Inferior parietal cortex (tissue), 1 donor: ENCODE measurements around the gene SEC14L1.
"Not testable (repeated sequence)": the region's sequence is repeated elsewhere in the genome, so short reads cannot be mapped to it uniquely, and the experiment has no call there.

ENCODE experiments used
- DNase-seq: peaks from one replicate; pipeline ENCODE4 v3.0.0-alpha.2; 2016; ENCODE audit errors: extremely low spot score

The SEC14L1 gene

DNA sequence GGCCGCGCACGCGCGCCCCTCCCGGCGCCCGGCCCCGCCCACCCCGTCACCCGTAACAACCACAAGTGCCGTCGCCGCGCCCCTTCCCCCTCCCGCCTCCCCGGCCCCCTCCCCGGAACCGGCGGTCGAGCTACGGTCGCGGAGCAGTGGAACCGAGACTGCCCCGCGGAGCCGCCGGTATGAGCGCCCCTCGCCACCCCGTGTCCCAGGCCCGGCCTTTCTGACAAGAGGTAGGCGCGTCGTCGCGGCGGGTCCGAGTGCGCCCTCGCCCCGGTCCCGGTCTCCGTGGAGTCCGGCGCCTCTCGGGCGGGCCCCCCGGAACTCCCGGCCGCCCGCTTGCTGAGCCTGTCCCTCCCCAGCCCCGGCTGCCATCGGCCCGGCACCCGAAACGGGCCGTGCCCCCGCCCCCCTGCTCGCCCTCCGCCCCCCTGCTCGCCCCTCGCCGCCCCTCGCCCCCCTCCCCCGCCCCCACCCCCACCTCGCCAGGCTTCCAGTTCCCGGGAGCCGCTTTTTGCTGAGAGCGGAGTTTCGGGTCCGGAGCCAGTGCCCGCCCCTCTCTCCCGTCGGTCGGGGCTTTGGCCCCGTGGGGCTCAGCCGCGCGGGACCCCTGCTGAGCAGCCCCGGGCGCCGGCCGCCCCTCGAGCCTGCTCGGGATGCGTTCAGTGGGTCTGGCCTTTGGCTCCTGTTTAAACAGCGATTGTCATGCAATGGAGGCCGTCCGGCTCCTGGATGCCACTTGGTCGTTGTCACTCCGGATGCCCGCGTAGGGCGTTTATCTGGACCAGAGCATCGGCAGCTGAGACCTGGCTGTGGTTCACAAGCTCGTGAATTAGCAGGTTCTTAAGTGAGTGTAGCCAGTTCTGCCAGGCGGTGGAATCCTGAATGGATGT, at the start of gene SEC14L1:
Gene SEC14L1, plus strand, starts transcription at position 92 of the 890 bp plus-strand sequence. CDS start 2,628 bp downstream, outside the sequence.
- no peak for DNase-seq

DNA sequence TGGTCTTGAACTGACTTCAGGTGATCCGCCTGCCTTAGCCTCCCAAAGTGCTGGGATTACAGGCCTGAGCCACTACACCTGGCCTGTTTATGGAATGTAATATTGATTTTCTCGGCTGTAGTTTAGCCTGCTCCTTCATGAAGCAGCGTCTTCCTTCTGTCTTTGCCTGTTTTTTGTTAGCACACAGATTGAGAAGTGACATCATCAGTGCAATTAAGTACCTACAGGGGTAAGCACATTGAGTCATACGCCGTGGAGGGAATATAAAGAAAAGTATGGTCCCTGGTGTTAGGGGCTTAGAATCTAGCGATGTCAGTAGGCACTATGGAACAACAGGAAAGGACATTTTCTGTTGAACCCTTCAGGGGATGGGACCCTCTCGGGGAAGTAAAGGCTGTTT, 48.7 kb upstream of the SEC14L1 start:
- DNase-seq: no peak

DNA sequence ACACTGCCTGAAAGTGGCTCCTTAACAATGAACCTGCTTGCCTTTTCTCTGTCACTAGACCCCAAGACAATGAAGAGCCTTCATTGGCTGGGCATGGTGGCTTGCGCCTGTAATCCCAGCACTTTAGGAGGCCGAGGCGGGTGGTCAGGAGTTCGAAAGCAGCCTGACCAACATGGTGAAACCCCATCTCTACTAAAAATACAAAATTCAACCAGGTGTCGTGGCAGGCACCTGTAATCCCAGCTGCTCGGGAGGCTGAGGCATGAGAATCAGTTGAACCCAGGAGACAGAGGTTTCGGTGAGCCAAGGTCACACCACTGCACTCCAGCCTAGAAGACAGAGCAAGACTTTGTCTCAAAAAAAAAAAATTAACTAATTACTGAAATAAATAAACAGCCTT, 45.3 kb upstream of the SEC14L1 start:
- DNase-seq: no peak

DNA sequence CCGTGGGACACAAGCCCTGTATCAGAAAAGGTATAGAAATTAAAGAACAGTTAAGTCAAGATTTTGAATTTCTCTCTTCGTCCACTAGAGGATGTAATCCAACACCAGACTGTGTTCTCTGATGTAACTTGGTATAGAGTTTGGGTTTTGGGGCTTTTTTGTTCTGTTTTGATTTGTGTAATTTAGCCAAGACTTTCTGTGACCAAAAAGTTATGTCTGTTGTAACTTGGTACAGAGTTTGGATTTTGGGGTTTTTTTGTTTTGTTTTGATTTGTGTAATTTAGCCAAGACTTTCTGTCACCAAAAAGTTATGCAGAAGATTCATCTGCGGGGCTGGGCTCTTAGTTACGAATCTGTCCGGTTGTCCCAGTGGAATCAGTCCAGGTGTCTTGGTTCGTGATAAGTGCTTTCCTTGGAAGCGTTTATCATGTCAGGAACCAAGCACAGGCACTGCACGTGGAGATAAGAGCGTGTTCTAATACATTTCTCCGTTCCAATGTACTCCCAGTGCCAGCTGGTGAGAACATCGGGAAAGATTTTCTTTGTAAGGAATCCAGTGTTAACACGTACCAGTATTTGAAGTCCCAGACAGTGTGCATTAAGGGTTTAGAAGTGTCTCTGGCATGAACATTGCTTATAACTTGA, 44.1 kb upstream of the SEC14L1 start:
- DNase-seq: peak; percentile 80

DNA sequence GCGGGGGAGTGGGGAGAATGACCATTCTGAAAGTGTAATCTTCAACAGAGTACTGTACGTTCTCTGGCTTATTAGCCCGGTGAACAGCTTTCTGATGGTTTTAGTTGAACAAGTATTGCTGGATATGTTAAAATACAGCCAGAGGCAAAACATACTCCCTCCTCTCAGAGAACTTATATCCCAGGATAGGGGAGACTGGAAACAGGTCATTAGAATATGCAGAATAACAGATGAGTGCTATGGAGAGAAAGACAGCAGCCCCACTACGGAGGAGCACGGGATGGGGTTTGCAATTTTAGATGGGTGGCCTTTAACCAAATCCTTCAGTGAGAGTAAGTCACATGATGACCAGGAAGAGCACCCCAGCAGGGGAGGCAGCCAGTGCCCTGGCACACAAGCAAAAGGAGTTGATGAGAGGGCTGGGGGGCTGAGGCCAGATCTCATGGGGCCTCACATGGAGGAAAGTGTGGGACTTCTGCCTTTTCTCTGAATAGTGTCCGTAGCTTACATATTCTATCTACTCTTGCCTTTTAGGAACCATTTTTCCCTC, 43.1 kb upstream of the SEC14L1 start:
- no peak for DNase-seq

GRCh38 chr17:77098884-77099545, 41.8 kb upstream of the SEC14L1 start:
- peak; percentile 96 for DNase-seq

- DNase-seq: no peak
Observed at GRCh38 chr17:77099997-77100396, 40.8 kb upstream of the SEC14L1 start.

DNA sequence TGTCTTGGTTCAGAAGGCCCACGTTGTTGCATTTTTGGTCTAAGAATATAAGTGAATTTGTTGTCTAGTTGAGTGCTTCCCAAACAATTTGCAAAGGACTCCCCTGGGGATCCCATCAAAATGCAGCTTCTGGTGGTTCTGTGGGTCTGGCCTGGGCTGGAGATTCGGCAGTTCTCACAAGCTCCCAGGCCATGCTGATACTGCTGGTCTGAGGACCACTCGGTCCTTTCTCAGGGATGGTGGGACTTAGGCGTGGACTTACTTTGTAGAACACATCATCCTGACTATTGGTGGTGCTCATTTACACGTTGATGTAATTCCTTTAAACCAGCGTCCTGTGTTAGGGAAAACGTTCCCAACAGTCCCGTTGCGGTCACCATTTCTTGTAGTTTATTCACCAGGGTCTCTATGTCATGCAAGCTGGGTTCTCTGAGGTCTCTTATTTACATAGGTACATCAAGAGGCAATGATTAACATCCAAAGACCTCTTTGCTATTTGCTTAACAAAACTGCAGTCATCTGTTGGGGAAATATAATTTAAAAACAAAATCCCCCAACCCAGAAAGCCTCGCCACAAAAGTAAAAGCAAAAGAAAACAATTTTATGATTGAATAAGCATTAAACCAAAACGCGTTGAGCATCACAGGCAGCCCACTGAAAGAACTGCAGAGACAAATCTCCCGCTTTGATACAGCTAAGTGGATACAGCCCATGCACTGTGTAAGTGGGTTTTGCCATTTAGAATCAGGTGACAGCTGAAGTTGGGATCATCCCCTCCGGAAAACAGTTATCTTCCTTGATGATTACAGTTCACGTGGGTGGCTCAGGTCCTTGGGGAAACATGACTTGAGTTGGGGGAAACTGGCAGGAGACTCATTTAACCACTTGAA, 39.0 kb upstream of the SEC14L1 start:
- DNase-seq: no peak

DNA sequence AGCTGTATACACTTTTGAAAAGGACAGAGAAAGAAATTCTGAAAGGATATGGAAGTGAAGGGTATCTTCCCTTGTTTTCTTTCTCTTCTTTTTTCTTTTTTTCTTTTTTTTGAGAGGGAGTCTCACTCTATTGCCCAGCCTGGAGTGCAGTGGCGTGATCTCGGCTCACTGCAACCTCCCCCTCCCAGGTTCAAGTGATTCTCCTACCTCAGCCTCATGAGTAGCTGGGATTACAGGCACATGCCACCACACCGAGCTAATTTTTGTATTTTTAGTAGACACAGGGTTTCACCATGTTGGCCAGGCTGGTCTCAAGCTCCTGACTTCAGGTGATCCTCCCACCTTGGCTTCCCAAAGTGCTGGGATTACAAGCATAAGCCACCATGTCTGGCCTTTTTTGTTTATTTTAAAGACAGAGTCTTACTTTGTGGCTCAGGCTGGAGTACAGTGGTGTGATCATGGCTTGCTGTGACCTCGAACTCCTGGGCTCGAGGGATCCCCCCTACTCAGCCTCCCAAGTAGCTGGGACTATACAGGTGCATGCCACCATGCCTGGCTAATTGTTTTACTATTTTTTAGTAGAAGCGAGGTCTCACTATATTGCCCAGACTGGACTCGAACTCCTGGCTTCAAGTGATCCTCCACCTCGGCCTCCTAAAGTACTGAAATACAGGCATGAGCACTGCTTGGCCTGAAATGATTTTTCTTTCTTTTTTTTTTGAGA, 38.2 kb upstream of the SEC14L1 start:
- not testable (repeated sequence) for DNase-seq

GRCh38 chr17:77105706-77106105, 35.1 kb upstream of the SEC14L1 start:
- DNase-seq: no peak

DNA sequence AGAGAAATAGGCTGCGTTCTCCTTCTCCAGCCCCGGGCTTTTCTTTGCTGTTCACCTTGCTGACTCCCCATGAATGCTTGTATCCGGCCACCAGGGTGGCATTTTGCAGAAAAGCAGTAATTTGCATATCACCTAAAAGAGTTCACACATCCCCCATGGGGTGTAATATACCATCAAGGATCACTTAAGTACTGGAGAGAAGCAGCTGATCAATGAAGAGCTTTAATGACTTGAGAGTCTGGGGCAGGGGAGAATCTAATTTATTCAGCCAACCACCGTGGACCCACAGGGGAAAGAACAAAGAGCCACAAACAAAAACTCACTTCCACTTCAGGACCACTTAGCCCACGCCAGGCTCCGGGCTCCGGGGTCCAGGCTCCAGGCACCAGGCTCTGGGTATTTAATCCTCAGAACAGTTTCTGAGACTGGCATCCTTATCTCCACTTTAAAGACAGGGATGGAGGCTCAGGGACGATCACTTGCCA, 33.9 kb upstream of the SEC14L1 start:
- DNase-seq: no peak

- DNase-seq: no peak
Observed at GRCh38 chr17:77107506-77108433, 33.0 kb upstream of the SEC14L1 start.

DNA sequence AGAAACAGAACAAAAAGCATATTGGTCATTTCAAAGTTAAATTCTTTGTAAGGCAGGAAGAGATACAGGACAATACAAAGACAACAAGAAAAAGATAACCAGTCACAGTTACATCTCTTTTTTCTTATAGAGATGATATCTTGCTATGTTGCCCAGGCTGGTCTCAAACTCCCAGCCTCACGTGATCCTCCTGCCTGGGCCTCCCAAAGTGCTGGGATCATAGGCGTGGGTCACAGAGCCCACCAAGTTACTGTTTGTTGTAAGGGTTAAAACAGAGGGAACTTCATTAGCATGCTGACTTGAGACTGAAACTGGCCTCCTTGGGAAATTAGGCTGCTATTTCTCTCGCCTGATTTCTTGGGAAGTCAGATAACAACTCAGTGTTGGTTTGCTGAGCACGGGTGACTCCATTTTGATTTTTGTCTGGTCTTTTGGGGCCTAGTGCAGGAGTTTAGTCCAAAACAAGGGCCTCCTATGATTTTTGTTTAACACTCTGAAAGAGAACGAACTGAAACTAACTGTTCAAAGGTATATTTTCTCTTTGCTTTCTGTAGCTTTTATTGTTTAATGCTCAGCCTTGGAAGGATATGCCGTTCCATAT, 31.5 kb upstream of the SEC14L1 start:
- no peak for DNase-seq

DNA sequence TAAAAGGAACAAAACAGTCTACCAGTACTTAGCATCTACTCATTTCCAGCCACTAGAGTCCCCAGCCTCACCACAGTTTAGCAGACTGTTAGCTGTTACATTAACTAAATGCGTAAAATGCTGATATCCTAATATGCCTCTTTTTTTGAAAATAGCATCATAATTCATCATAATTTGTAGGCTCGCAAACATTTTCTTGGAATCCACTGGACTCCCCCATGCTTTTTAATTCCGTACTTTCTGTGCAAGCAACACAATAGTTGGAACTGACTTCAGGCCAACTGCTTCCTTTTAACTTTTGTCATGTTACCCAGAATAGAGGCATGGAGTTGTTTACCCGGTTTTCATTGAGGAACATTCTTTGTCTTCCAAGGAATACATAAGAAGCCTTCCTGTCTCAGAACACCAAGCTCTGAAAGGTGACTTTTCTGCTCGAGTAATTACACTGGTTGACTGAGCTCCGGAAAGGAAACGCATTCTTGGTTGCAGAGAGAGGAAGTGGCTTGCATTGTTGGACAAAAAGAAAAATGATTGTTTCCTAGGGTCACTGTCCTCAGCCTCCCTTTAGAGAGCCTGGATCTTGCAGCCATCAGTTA, 30.9 kb upstream of the SEC14L1 start:
- no peak for DNase-seq

DNA sequence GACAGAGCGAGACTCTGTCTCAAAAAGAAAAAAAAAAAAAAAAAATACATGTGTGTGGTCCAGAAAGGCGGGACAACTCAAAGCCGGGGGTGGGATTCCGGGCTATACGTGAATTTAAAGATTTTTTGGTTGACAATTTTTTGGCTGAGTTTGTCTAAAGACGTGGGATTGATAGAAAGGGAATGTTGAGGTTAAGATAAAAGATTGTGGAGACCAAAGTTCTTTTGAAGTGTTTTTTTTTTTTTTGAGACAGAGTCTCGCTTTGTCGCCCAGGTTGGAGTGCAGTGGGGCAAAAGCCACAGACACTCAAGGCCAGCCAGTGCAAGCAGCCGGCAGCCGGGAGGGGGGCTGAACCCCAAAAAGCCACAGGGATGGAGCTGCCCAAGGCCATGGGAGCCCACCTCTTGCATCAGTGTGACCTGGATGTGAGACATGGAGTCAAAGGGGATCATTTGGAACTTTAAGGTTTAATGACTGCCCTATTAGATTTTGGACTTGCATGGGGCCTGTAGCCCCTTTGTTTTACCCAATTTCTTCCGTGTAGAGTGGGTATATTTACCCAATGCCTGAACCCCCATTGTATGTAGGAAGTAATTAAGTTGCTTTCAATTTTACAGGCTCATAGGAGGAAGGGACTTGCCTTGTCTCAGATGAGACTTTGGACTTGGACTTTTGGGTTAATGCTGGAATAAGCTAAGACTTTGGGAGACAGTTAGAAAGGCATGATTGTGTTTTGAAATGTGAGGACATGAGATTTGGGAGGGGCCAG, 29.4 kb upstream of the SEC14L1 start:
- not testable (repeated sequence) for DNase-seq

GRCh38 chr17:77111934-77112296, 28.9 kb upstream of the SEC14L1 start:
- no peak for DNase-seq

GRCh38 chr17:77115510-77115909, 25.3 kb upstream of the SEC14L1 start:
- DNase-seq: peak; percentile 37

GRCh38 chr17:77115947-77116346, 24.8 kb upstream of the SEC14L1 start:
- DNase-seq: no peak
